HepG2 (cell line): Measurements from ENCODE around the gene NEDD1. TPM values are rescaled to one million over a fixed set of nuclear protein-coding genes. Genes with fewer than 3 reads are reported as not detected.

Experiments
- AKAP8 ChIP-seq: sonication (generic); formaldehyde crosslinking; IDR thresholded peaks from 2 replicates; pipeline ENCODE4 v1.5.1; 2020; ENCODE audit warnings: mild to moderate bottlenecking, missing genetic modification reagents
- ETV6 ChIP-seq: sonication (generic); formaldehyde crosslinking; conservative IDR thresholded peaks from 2 replicates; pipeline ENCODE4 v1.4.0; 2020; ENCODE audit warnings: missing genetic modification reagents
- FOSL2 ChIP-seq: sonication (generic); formaldehyde crosslinking; IDR thresholded peaks from 2 replicates; pipeline ENCODE4 v1.4.0; 2020; ENCODE audit warnings: missing genetic modification reagents
- FOXC1 ChIP-seq: sonication (generic); formaldehyde crosslinking; IDR thresholded peaks from 2 replicates; pipeline ENCODE4 v1.8.0; 2022; ENCODE audit warnings: mild to moderate bottlenecking, missing genetic modification reagents, borderline replicate concordance
- MAF1 ChIP-seq: sonication (generic); formaldehyde crosslinking; IDR thresholded peaks from 2 replicates; pipeline ENCODE4 v1.5.0; 2020; ENCODE audit warnings: missing genetic modification reagents, borderline replicate concordance
- MED13 ChIP-seq: sonication (generic); formaldehyde crosslinking; IDR thresholded peaks from 2 replicates; pipeline ENCODE4 v1.5.0; 2020; ENCODE audit warnings: missing genetic modification reagents
- MZF1 ChIP-seq: sonication (generic); formaldehyde crosslinking; IDR thresholded peaks from 2 replicates; pipeline ENCODE4 v1.8.1; 2023; ENCODE audit warnings: mild to moderate bottlenecking, missing genetic modification reagents, borderline replicate concordance
- NCOA2 ChIP-seq: sonication (generic); formaldehyde crosslinking; IDR thresholded peaks from 2 replicates; pipeline ENCODE4 v1.8.0; 2022; ENCODE audit warnings: inconsistent platforms
- NFE2 ChIP-seq: sonication (generic); formaldehyde crosslinking; IDR thresholded peaks from 2 replicates; pipeline ENCODE4 v1.4.0; 2020; ENCODE audit warnings: missing genetic modification reagents
- NKX3-1 ChIP-seq: sonication (generic); formaldehyde crosslinking; IDR thresholded peaks from 2 replicates; pipeline ENCODE4 v1.5.0; 2020; ENCODE audit warnings: missing genetic modification reagents
- PHF5A ChIP-seq: IDR thresholded peaks from one replicate; pipeline ENCODE4 v1.6.1; 2018; ENCODE audit warnings: low read depth, missing genetic modification reagents; ENCODE audit not compliant: unreplicated experiment
- REL ChIP-seq: sonication (generic); formaldehyde crosslinking; conservative IDR thresholded peaks from 2 replicates; pipeline ENCODE4 v1.8.0; 2022; ENCODE audit warnings: mild to moderate bottlenecking, missing genetic modification reagents, moderate library complexity
- TRAFD1 ChIP-seq: sonication (generic); formaldehyde crosslinking; IDR thresholded peaks from 2 replicates; pipeline ENCODE4 v1.5.1; 2020; ENCODE audit warnings: missing genetic modification reagents, mild to moderate bottlenecking, borderline replicate concordance
- UBTF ChIP-seq: sonication (generic); formaldehyde crosslinking; IDR thresholded peaks from 2 replicates; pipeline ENCODE4 v1.4.0; 2020; ENCODE audit warnings: mild to moderate bottlenecking, missing genetic modification reagents
- ZC3H13 ChIP-seq: sonication (generic); formaldehyde crosslinking; IDR thresholded peaks from 2 replicates; pipeline ENCODE4 v1.8.1; 2023; ENCODE audit warnings: mild to moderate bottlenecking, missing genetic modification reagents, moderate library complexity
- ZNF512B ChIP-seq: sonication (generic); formaldehyde crosslinking; IDR thresholded peaks from 2 replicates; pipeline ENCODE4 v1.5.1; 2020; ENCODE audit warnings: missing genetic modification reagents, mild to moderate bottlenecking, borderline replicate concordance
- ZNF761 ChIP-seq: sonication (generic); formaldehyde crosslinking; conservative IDR thresholded peaks from 2 replicates; pipeline ENCODE4 v1.4.0; 2020; ENCODE audit warnings: mild to moderate bottlenecking, missing genetic modification reagents
- ZNF770 ChIP-seq: sonication (generic); formaldehyde crosslinking; IDR thresholded peaks from 2 replicates; pipeline ENCODE4 v1.5.0; 2020; ENCODE audit warnings: mild to moderate bottlenecking, missing genetic modification reagents
- polyA plus RNA-seq, 8 experiments: library from polyadenylated mRNA; depleted of rRNA in 3 of 8; stranded (reverse) in 7 of 8; unstranded in 1 of 8; fragments of >200 nt; fragmentation: Illumina TruSeq in 4 of 8; extraction: Trizol in 4 of 8; gene quantifications; 2 replicates each; pipeline versions ENCODE4 v1.2.1 to v1.2.3, GENCODE V29; 2011 to 2016; ENCODE audit warnings: low read depth in 4 of 8, missing spikeins in 1 of 8, mixed read lengths in 1 of 8; ENCODE audit not compliant: insufficient read depth in 1 of 8
- total RNA-seq, 5 experiments: library from RNA; depleted of rRNA; stranded (reverse); fragments of >200 nt; fragmentation: Illumina TruSeq; extraction: Trizol; gene quantifications; 2 replicates each; pipeline ENCODE4 v1.2.3, GENCODE V29; 2016; ENCODE audit warnings: low read depth in 1 of 5

The NEDD1 gene
- total and polyA plus RNA-seq, 2 of the 13 experiments (the other 11 are each of a cell fraction or from before 2014, with no cell fraction given): 11.2 to 21.5 TPM

- TF ChIP-seq TRAFD1 (CRISPR knock-in tag) (no peak), ZC3H13 (no peak), FOXC1 (CRISPR knock-in tag) (no peak; the same call in 1 of the 2 replicates), ZNF512B (CRISPR knock-in tag) (no peak), UBTF (CRISPR knock-in tag) (peak; percentile 94), AKAP8 (CRISPR knock-in tag) (no peak), PHF5A (CRISPR knock-in tag) (peak; percentile 41), ZNF770 (CRISPR knock-in tag) (peak; percentile 72; the same call in 1 of the 2 replicates), FOSL2 (CRISPR knock-in tag) (0 out of 2 replicates have a peak, but pooled peaks have one; percentile 33), NCOA2 (CRISPR knock-in tag) (no peak), REL (no peak), MED13 (peak; percentile 68; the same call in 1 of the 2 replicates), NKX3-1 (CRISPR knock-in tag) (peak; percentile 49; the same call in 1 of the 2 replicates), MAF1 (CRISPR knock-in tag) (0 out of 2 replicates have a peak, but pooled peaks have one; percentile 21), ETV6 (no peak), NFE2 (CRISPR knock-in tag) (no peak), ZNF761 (CRISPR knock-in tag) (peak; percentile 82), MZF1 (no peak)
Observed at GRCh38 chr12:96906849-96907670, at the start of gene NEDD1 (continued).
